H9 (cell line): ENCODE data around the gene TUBB2B. TPM values are rescaled to one million over a fixed set of nuclear protein-coding genes. Genes with fewer than 3 reads are reported as not detected.

ENCODE experiments used
- DNase-seq: peaks from one replicate; pipeline ENCODE4 v3.0.0-alpha.2; 2017
- H2AFZ ChIP-seq: one replicate; pipeline ENCODE4 v1.6.1; 2013; ENCODE audit warnings: mild to moderate bottlenecking, low read length, control low read depth, moderate library complexity
- H2AK5ac ChIP-seq: 2 replicates; pipeline ENCODE4 v1.6.1; 2013; ENCODE audit warnings: low read length, control low read depth, mixed read lengths; ENCODE audit not compliant: insufficient read length
- H2BK120ac ChIP-seq: one replicate; pipeline ENCODE4 v1.6.1; 2013; ENCODE audit warnings: low read depth, mild to moderate bottlenecking, low read length, control low read depth, inconsistent platforms; ENCODE audit not compliant: poor library complexity, severe bottlenecking
- H2BK12ac ChIP-seq: 2 replicates; pipeline ENCODE4 v1.6.1; 2013; ENCODE audit warnings: low read length, control low read depth, mixed read lengths, low read depth; ENCODE audit not compliant: insufficient read length
- H2BK15ac ChIP-seq: 2 replicates; pipeline ENCODE4 v1.6.1; 2013; ENCODE audit warnings: low read depth, low read length, control low read depth
- H2BK20ac ChIP-seq: one replicate; pipeline ENCODE4 v1.6.1; 2013; ENCODE audit warnings: low read depth, mild to moderate bottlenecking, low read length, control low read depth, inconsistent platforms; ENCODE audit not compliant: poor library complexity, severe bottlenecking
- H2BK5ac ChIP-seq: 2 replicates; pipeline ENCODE4 v1.6.1; 2013; ENCODE audit warnings: low read length, control low read depth, mixed read lengths; ENCODE audit not compliant: insufficient read length
- H3K14ac ChIP-seq: 2 replicates; pipeline ENCODE4 v1.6.1; 2013; ENCODE audit warnings: low read length, control low read depth; ENCODE audit not compliant: insufficient read depth
- H3K18ac ChIP-seq: 2 replicates; pipeline ENCODE4 v1.6.1; 2013; ENCODE audit warnings: low read depth, mild to moderate bottlenecking, mixed read lengths, low read length, control low read depth; ENCODE audit not compliant: insufficient read length
- H3K23ac ChIP-seq: 2 replicates; pipeline ENCODE4 v1.6.1; 2013; ENCODE audit warnings: low read length, control low read depth, mixed read lengths, low read depth; ENCODE audit not compliant: insufficient read length
- H3K23me2 ChIP-seq: 2 replicates; pipeline ENCODE4 v1.6.1; 2013; ENCODE audit warnings: low read depth, mild to moderate bottlenecking, mixed read lengths, low read length, control low read depth; ENCODE audit not compliant: insufficient read length, poor library complexity, severe bottlenecking
- H3K27ac ChIP-seq: 2 replicates; pipeline ENCODE4 v1.5.1; 2013; ENCODE audit warnings: low read length, control low read depth, mixed read lengths, low read depth; ENCODE audit not compliant: insufficient read length
- H3K27me3 ChIP-seq: 2 replicates; pipeline ENCODE4 v1.6.1; 2013; ENCODE audit warnings: low read length, control low read depth, inconsistent platforms; ENCODE audit not compliant: insufficient read depth
- H3K4ac ChIP-seq: 2 replicates; pipeline ENCODE4 v1.6.1; 2013; ENCODE audit warnings: low read depth, mild to moderate bottlenecking, control low read depth, inconsistent platforms, low read length, moderate library complexity
- H3K4me1 ChIP-seq: 2 replicates; pipeline ENCODE4 v1.6.1; 2013; ENCODE audit warnings: low read length, control low read depth, inconsistent platforms; ENCODE audit not compliant: insufficient read depth
- H3K4me2 ChIP-seq: 2 replicates; pipeline ENCODE4 v1.6.1; 2013; ENCODE audit warnings: low read length, control low read depth, mixed read lengths; ENCODE audit not compliant: insufficient read length, insufficient read depth
- H3K56ac ChIP-seq: 2 replicates; pipeline ENCODE4 v1.6.1; 2013; ENCODE audit warnings: low read depth, mild to moderate bottlenecking, mixed read lengths, low read length, control low read depth; ENCODE audit not compliant: insufficient read length
- H3K79me1 ChIP-seq: 2 replicates; pipeline ENCODE4 v1.6.1; 2013; ENCODE audit warnings: low read depth, mild to moderate bottlenecking, moderate library complexity, low read length, control low read depth, inconsistent platforms; ENCODE audit not compliant: insufficient read depth, poor library complexity, severe bottlenecking
- H3K79me2 ChIP-seq: 2 replicates; pipeline ENCODE4 v1.6.1; 2013; ENCODE audit warnings: low read length, control low read depth, inconsistent platforms; ENCODE audit not compliant: insufficient read depth
- H3K9ac ChIP-seq: 2 replicates; pipeline ENCODE4 v1.6.1; 2013; ENCODE audit warnings: low read length, control low read depth, mixed read lengths; ENCODE audit not compliant: insufficient read length; ENCODE audit errors: extremely low read depth
- H3K9me3 ChIP-seq: one replicate; pipeline ENCODE4 v1.6.1; 2013; ENCODE audit warnings: low read depth, low read length, inconsistent platforms; ENCODE audit not compliant: control insufficient read depth
- H3T11ph ChIP-seq: one replicate; pipeline ENCODE4 v1.6.1; 2013; ENCODE audit warnings: mild to moderate bottlenecking, low read length, control low read depth, inconsistent platforms
- H4K20me1 ChIP-seq: one replicate; pipeline ENCODE4 v1.6.1; 2013; ENCODE audit not compliant: control insufficient read depth, insufficient read length, insufficient read depth
- H4K5ac ChIP-seq: 2 replicates; pipeline ENCODE4 v1.6.1; 2013; ENCODE audit warnings: low read depth, mild to moderate bottlenecking, mixed read lengths, low read length, control low read depth; ENCODE audit not compliant: insufficient read length
- H4K8ac ChIP-seq: replicated peaks from 2 replicates; pipeline ENCODE4 v1.6.1; 2013; ENCODE audit warnings: low read length, control low read depth, mixed read lengths, low read depth; ENCODE audit not compliant: insufficient read length
- H4K91ac ChIP-seq: 2 replicates; pipeline ENCODE4 v1.6.1; 2013; ENCODE audit warnings: low read depth, mild to moderate bottlenecking, moderate library complexity, mixed read lengths, low read length, control low read depth; ENCODE audit not compliant: insufficient read length
- H3K27ac Mint-ChIP-seq, 3 experiments: 2 replicates in 2 of 3; 3 replicates in 1 of 3; pipeline ENCODE4 v1.8.0; 2020 to 2021; ENCODE audit warnings: mixed read lengths in 3 of 3, mild to moderate bottlenecking in 1 of 3, moderate library complexity in 1 of 3
- H3K27me3 Mint-ChIP-seq: 2 replicates; pipeline ENCODE4 v1.8.0; 2021; ENCODE audit warnings: low read depth, mild to moderate bottlenecking, moderate library complexity, mixed read lengths
- H3K36me3 Mint-ChIP-seq, 3 experiments: 2 replicates in 2 of 3; 3 replicates in 1 of 3; pipeline ENCODE4 v1.8.0; 2020 to 2021; ENCODE audit warnings: low read depth in 3 of 3, mixed read lengths in 3 of 3; ENCODE audit not compliant: insufficient read depth in 1 of 3
- H3K4me1 Mint-ChIP-seq, 2 experiments: 2 replicates each; pipeline ENCODE4 v1.8.0; 2020; ENCODE audit warnings: mixed read lengths in 2 of 2
- H3K4me3 Mint-ChIP-seq, 2 experiments: 2 replicates in 1 of 2; 3 replicates in 1 of 2; pipeline ENCODE4 v1.8.0; 2020 to 2021; ENCODE audit warnings: mild to moderate bottlenecking in 2 of 2, mixed read lengths in 2 of 2, moderate library complexity in 1 of 2
- H3K9me3 Mint-ChIP-seq, 2 experiments: 2 replicates in 1 of 2; 3 replicates in 1 of 2; pipeline ENCODE4 v1.8.0; 2020; ENCODE audit warnings: mild to moderate bottlenecking in 2 of 2, mixed read lengths in 2 of 2, moderate library complexity in 1 of 2
- CTCF ChIP-seq: fragments of 200-600 bp; sonication (generic); conservative IDR thresholded peaks from 3 replicates; pipeline ENCODE4 v1.8.0; 2021; ENCODE audit warnings: antibody characterized with exemption, mild to moderate bottlenecking
- WGBS: extraction: QIAGEN DNeasy Blood & Tissue Kit; methylation state at CpG from one replicate; pipeline ENCODE4 v1.1.7; 2013; ENCODE audit warnings: missing lambda C conversion rate, low lambda C conversion rate, mixed read lengths; ENCODE audit not compliant: insufficient read length; ENCODE audit errors: extremely low coverage; 5-methylcytosine and 5-hydroxymethylcytosine counted together
- total RNA-seq: library from RNA; stranded (reverse); gene quantifications from 2 replicates; pipeline ENCODE4 v1.2.1, GENCODE V29; 2021

TUBB2B gene
- total RNA-seq, 1 experiment from 2014 or later, result 320 TPM

- Histone ChIP-seq H2AFZ (no peak overlapping the region), H3T11ph (no peak overlapping the region), H3K18ac (no peak overlapping the region), H2BK120ac (no peak overlapping the region), H3K27ac (no peak overlapping the region), H4K5ac (no peak overlapping the region), H3K4ac (no peak overlapping the region), H2BK12ac (no peak overlapping the region), H3K9me3 (no peaks in the 10 kb centered on the region), H3K79me2 (no peaks in the 10 kb centered on the region), H3K4me2 (no peak overlapping the region), H3K79me1 (no peaks in the 10 kb centered on the region), H4K8ac (no peak overlapping the region), H3K9ac (no peak overlapping the region), H2BK5ac (no peak overlapping the region), H4K20me1 (no peaks in the 10 kb centered on the region), H3K27me3 (no peaks in the 10 kb centered on the region), H3K23ac (no peak overlapping the region), H2BK15ac (no peak overlapping the region), H4K91ac (no peak overlapping the region), H3K56ac (no peak overlapping the region), H2BK20ac (no peak overlapping the region), H3K4me1 (peaks cover 6% of the 10 kb centered on the region; the same call in 1 of the 2 replicates), H2AK5ac (no peak overlapping the region), H3K23me2 (no peaks in the 10 kb centered on the region), H3K14ac (no peak overlapping the region)
- TF ChIP-seq CTCF, result no peak
- Mint-ChIP-seq H3K27me3 (no peaks in the 10 kb centered on the region; the same call in 1 of the 2 replicates), H3K4me3 (no peak overlapping the region), H3K27ac (peak overlapping the region in 1 of 3 experiments; percentile 4; a peak in 2 of 7 replicates), H3K4me1 (peaks cover 23 to 40% of the 10 kb centered on the region in 2 experiments), H3K36me3 (peaks cover 0 to 2% (median 0%) of the 10 kb centered on the region in 3 experiments; a peak in 2 of 7 replicates), H3K9me3 (peaks cover 0 to 4% of the 10 kb centered on the region in 2 experiments; a peak in 2 of 5 replicates)
- WGBS, result no CpG with 5 or more reads among the region's 11 CpGs
- no peak for DNase-seq
Measured at GRCh38 chr6:3175715-3176402, 51.6 kb downstream of the TUBB2B start.

Other genes with a start within 250 kb of the TUBB2B start
- gene NQO2, start 227.8 kb downstream of the TUBB2B start, total RNA-seq, result 105 and 106 TPM in 2 replicates
- gene RIPK1, start 159.2 kb downstream of the TUBB2B start, total RNA-seq, result 24.6 and 25.1 TPM in 2 replicates
- 48.7 and 50.2 TPM in 2 replicates for gene BPHL, start 108.9 kb downstream of the TUBB2B start, total RNA-seq
- gene TUBB2A, start 70.1 kb downstream of the TUBB2B start, total RNA-seq, result 258 and 268 TPM in 2 replicates
- gene PSMG4, start 31.3 kb upstream of the TUBB2B start, total RNA-seq, result 27.3 and 29.3 TPM in 2 replicates
- 6.1 and 6.8 TPM in 2 replicates for gene SLC22A23, start 229.4 kb upstream of the TUBB2B start, total RNA-seq